ENCODE data around the gene KLF15.

Gene KLF15

DNA sequence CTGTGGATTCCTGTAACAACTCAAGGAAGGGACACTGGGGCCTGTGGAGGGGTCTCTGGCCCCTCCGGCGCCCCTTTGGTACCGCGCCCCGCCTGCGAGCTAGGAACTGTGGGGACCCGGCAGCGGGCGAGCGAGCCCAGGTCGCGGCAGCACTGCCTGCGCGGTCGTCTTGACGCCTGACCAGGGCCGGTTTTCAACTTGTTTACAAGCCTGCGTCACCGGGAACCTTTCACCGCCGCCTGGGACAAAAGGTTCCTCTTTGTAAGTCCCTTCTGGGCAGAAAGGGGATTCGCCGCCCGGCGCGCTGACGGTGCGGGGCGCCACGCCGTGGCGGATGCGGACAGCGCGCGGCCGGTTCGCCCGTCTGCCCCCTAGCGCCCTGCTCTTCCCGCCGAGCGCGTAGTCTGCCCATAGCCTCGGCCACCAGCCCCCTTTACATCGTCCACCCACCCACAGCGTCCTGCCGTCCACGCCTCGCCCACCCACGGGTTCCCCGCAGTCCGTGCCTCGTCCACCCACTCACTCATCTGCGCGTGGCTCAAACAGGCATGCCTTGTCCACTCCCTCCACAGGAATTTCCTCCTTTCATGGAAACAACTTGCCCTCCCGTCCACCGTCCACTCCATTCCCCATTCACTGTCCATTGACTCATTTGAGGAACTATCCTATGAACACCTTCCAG is 32.0 kb upstream of the KLF15 start:
- DNase-seq, result peak; percentile 73

- DNase-seq, result no peak
Measured at GRCh38 chr3:126381966-126382365, 24.8 kb upstream of the KLF15 start.

DNA sequence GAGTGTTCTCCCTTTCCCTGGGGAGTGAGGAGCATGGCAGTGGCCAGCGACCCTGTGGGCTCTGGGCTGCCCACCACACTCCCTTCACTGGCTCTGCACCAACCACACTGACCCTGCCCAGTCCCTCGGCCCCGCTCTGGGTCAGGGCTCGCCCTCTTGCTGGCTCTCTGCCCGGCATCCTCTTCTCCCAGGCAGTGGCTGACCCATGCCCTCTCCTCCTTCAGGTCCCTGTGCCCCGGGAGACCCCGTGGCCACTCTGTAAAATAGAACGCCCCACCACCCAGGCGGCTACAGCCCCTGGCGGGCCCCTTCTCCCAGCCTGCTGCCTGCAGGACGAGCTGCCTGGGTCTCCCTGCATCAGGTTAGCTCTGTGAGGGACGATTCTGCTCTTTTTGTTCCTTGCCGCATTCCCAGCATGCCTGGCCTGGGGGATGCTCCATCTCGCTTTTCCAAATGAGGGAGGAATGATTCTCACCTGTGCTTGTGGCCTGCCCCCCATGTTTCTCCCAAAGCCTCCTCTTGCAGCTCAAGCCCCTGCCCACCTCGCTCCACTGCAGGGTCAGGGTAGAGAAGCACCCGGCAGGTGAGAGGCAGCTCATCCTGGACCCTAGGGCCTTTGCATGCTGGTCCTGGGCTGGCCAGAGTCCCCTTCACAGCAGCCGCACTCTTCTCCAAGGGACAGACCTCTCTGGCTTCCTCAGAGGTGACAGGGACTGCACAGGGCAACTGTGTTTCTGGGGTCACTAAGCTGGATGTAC is 23.0 kb upstream of the KLF15 start:
- DNase-seq, result no peak

GRCh38 chr3:126378341-126378751 is 21.1 kb upstream of the KLF15 start:
- no peak for DNase-seq

DNA sequence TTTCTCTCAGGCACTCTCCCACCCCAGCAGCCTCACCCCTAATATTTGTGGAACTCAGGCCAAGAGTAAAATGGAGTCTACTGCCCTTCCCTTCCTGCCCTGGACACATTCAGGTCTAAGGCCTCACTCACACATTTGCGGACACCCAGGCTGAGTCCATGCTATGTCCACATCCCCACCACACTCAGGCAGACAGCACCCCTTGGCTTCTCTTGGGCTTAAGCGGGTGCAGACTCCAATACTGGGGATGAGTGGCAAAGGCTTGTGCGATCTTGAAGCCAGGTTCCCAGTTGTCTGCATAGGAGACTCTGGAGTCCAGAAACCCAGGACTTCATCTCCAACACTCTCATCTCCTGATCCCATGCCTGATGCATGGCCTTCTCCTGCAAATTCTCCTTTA is 20.0 kb upstream of the KLF15 start:
- DNase-seq, result no peak

- DNase-seq, result peak; percentile 2
Measured at GRCh38 chr3:126376444-126376843, 19.2 kb upstream of the KLF15 start.

DNA sequence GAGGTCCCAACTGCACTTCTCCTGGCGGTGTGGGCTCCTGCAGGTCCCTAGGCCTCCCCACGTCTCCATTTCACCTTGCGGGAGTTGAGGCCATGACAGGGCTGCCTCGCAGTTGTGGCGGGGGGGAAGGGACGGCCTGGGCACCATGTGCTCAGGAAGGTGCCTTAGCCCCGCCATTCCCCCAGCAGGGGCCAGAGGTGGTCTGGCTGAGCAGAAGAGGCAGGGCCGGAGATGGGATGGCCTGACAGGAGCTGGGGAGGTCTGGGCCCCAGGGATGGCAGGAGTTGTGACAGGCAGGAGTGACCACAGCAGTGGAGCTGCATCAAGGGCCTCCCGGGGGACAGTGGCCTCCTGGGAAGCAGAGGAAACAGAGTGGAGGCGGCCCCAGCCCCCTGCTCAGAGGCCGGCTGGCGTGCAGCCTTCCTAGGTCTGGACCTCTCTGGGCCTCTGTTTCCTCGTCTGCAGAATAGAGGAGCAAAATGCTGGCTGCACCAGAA is 18.7 kb upstream of the KLF15 start:
- DNase-seq, result peak; percentile 10

GRCh38 chr3:126373682-126374601 is 16.7 kb upstream of the KLF15 start:
- DNase-seq, result peak; percentile 5

DNA sequence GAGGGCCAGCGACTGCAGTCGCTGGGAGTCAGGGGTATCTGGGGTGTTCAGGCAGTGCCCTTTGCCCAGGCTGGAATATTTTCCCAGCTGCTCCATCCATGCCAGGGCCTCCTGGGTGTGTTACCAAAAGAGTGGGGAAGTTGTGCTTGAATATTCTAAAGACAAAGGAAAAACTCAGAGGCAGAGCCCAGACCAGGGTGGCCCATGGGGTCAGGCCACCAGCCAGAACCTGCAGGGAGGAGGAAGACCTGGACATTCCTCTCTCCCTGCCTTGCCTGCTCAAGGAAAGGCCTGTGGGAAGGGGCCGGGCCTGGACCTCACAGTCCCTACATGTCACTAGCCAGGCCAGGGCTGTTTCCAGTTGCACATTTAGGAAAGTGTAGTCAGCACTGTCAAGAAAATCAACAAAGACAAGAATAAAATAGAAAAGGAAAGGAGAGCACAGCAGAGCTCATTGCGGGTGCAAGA is 16.0 kb upstream of the KLF15 start:
- DNase-seq, result peak; percentile 3

DNA sequence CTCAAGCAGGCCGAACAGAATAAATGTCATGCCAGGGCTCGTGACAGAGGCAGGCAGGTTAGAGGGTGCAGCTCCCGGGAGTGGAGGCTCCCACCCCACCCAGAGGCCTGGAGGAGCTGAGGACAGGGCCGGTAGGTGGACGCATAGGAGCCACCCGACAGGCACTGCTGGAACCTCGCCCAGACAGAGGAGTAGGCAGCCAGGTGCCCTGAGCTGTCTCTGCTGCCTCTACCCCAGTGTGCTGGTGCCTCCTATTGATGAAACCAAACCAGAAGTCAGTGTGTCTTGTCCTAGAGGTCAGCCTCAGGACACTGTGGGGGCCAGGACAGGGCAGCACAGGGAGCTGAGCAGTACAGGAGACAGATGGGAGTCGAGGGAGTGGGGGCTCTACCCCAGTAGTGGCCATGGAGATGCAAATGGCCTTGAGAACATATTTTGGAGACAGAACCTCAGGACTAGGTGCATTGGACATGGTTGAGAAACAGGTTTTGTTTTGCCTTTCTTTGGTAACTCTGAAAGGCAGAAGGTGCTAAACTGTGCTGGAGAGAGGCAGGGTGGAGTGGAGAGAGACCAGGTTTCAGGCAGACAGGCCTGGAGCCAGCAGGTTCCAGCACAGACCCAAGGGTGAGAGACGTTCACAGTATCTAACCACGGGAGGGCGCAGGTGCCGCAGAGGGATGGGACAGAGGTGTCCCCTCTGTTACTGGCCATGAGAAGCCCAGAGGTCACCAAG is 15.4 kb upstream of the KLF15 start:
- DNase-seq, result peak; percentile 9

DNA sequence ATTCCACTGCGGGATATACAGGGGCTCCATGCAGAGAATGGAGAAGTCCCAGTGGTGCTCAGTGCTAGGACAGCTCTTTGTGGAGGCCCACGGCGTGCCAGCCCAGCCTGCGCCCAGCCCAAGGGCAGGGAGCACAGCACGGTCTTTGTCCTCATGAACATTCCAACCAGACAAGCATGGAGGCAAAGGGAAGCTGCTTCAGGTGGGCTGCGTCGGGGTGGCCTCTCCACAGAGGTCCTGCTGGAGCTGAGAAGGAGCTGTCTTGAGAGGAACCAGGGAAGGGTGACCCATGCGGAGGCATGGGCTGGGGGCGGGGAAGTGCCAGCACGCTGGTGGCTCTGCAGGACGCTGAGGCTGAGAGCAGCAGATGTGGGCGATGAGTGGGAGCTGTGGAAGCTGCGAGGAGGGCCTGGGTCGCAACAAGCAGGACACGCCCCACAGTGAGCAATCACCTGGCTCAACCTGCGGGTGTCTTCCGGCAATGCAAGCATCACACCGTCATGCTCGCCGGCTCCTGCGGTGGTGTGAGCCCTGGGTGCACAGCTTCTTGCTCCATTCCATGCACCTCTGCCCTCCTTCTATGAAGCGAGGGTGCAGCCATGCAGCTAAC is 14.0 kb upstream of the KLF15 start:
- DNase-seq, result peak; percentile 10

DNA sequence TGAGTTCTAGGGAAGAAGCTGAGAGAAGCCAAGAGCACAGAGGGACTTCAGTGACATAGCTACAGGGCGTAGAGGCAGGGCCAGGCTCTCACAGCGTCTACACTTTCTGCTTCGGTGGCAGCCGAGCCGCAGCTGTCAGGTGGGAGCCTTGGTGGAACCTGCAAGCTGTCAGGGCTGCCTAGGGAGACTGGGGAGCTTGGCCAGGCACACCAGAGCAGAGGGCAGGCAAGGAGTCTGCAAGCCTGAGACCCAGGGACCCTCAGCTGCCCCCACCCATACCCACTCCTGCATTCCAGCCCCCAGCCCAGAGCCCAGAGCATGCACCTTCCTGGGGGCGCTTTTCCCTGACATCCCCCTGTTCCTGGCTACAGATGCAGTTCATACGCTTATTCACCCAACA is 13.4 kb upstream of the KLF15 start:
- peak; percentile 10 for DNase-seq

DNA sequence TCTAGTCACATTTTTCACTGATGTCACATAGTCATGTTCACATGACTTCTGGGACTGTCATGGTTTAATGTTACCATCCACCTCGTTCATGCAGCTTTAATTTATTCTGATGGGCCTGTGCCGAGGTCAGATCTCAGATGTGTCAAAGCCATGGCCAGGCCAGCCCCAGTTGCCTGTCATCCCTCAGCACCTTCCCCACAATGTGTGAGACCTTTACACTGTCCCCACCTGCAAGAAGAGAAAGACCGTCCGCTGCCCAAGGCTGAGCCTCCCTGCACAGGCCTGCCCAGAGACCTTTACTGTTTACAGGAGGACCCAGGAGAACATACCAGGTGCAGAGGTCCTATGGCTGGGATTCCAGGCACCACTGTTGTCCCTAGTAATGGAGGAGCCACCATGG is 12.8 kb upstream of the KLF15 start:
- peak; percentile 6 for DNase-seq

DNA sequence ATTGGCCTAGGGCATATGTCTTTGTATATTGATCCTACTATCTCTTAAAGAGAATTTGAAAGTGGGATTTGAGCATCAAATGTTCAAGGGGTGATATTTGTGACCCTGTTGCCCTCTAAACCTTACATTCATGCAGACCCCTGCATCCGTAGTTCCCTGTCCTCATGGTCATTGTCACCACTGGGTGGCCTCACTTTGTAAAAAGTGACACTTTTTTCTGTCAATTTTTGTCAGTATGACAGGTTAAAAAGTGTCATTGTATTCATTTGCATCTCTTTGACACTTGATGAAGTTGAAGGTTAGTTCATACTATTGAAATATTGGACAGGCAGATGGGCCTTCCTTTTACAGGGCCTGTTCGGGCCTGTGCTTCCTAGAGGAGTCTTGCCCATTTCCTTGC is 12.3 kb upstream of the KLF15 start:
- DNase-seq, result peak; percentile 2

GRCh38 chr3:126367316-126367805 is 10.2 kb upstream of the KLF15 start:
- DNase-seq, result peak; percentile 11

- peak; percentile 13 for DNase-seq
Measured at GRCh38 chr3:126365351-126366277, 8.4 kb upstream of the KLF15 start.

GRCh38 chr3:126364731-126365301 is 7.6 kb upstream of the KLF15 start:
- DNase-seq, result peak; percentile 15

DNA sequence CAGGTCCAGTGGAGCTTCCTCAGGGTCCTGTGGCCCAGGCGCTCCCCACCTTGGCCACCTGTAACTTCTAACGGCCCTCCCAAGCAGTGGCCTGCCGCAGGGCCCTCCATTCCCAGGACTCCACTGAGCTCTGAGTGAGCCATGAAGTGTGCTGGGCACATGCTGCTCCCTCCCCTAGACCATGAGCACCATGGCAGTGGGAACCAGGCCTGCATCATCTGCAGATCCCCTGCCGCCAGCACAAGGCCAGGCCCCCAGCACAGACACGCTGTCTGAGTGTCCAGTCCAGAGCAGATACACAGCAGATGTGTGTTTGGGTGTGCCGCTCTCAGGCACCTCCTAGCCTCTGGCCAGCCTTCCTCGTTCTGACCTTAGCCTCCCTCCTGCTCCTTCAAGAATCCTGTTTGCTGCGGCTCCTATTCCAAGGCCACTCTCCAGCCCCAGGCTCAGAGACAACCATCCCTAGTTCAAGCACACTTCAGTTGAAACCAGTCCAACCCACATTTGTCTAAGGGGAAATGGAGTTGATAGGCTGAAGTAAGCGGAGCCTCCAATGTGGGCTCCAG is 7.0 kb upstream of the KLF15 start:
- no peak for DNase-seq

DNA sequence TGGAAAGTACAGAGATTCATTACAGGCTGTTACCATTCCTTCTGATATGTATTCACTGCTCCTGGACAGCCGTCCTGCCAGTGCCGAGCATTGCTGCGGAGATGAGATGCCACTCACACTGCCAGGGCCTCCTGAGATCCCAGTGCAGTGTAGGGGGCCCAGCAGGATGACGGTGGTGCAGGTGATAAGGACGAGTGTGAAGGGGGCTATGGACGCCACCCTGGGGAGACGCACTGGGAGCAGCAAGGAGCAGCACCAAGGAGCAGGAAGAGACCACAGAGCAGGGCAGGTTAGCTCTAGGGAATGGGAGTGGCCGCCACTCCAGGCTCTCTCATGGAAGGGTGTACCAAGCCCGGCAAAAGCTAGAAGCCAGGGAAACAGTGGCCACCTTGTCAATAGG is 4.0 kb upstream of the KLF15 start:
- no peak for DNase-seq

GRCh38 chr3:126360714-126361060 is 3.5 kb upstream of the KLF15 start:
- DNase-seq, result peak; percentile 15

Data from CD4-positive, alpha-beta T cell treated with Interleukin-15 for 1 hour (primary cell).